MG63 (cell line): ENCODE data around the gene LRRC49. TPM values are rescaled to one million over a fixed set of nuclear protein-coding genes. Genes with fewer than 3 reads are reported as not detected.
A peak's percentile ranks its signal among the peaks of the same experiment; 100 is the strongest.
"Not testable (repeated sequence)": the region's sequence is repeated elsewhere in the genome, so short reads cannot be mapped to it uniquely, and the experiment has no call there.

ENCODE experiments used
- DNase-seq: peaks from one replicate; pipeline ENCODE4 v3.0.0-alpha.2; 2020
- H3K27me3 ChIP-seq: fragments of 250-450 bp; sonication (Bioruptor Pico); 2 replicates; pipeline ENCODE4 v1.5.1; 2020; ENCODE audit warnings: mild to moderate bottlenecking, moderate library complexity
- H3K36me3 ChIP-seq: fragments of 250-450 bp; sonication (Bioruptor Pico); 2 replicates; pipeline ENCODE4 v1.5.1; 2020; ENCODE audit warnings: mild to moderate bottlenecking, moderate library complexity
- H3K4me3 ChIP-seq: fragments of 250-450 bp; sonication (Bioruptor Pico); 2 replicates; pipeline ENCODE4 v1.5.1; 2020; ENCODE audit warnings: mild to moderate bottlenecking, moderate library complexity
- H3K9me3 ChIP-seq: fragments of 250-450 bp; sonication (Bioruptor Pico); 2 replicates; pipeline ENCODE4 v1.5.1; 2020; ENCODE audit warnings: mild to moderate bottlenecking, moderate library complexity
- total RNA-seq: library from RNA; depleted of rRNA; stranded (reverse); fragments of >200 nt; shearing (Covaris generic); gene quantifications from 2 replicates; pipeline ENCODE4 v1.2.3, GENCODE V29; 2014; ENCODE audit warnings: low replicate concordance

Gene LRRC49
- total RNA-seq, 1 experiment from 2014 or later: 8.3 TPM

DNA sequence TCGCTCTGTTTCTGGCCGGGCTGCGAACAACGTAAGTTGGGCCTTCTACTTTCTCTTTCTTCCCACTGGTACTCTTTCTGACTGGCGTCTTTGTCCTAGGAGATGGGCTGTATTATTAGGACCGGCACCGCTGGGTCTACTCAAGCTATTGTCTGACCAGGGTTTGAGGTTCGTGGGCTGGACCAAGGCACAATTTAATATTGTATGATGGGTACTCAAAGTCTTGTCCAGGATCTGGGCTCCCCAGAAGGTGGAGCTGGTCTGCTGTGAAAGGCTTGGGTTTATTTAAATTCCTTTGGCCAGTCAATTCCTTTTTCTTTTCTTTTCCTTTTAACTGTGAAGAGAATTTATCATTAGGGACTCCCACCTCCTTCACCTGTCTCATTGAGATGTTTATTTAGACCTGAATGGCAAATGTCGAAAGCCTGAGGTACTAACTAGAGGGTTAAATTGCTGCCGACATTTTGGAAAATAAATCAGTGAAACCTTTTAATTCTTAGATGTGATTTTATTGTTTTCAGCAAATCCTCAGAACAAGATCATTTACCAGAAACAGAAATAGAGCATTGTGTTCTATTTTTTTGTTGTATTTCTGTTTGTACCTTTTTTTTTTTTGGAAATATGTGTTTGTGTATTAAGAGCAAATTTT, 410 bp downstream of the LRRC49 start:
- peak; percentile 53 for DNase-seq
- Histone ChIP-seq H3K4me3 (peak overlapping the region; percentile 81), H3K9me3 (no peaks in the 10 kb centered on the region), H3K36me3 (peaks cover 4% of the 10 kb centered on the region; the same call in 1 of the 2 replicates), H3K27me3 (no peaks in the 10 kb centered on the region)

- H3K4me3 ChIP-seq: no peak overlapping the region
- DNase-seq: peak; percentile 38
- no peaks in the 10 kb centered on the region for H3K27me3 ChIP-seq
- H3K9me3 ChIP-seq: peaks cover 2% of the 10 kb centered on the region
- peaks cover 10% of the 10 kb centered on the region for H3K36me3 ChIP-seq
These were observed 9.5 kb downstream of the LRRC49 start for GRCh38 chr15:70902107-70902506.

- no peaks in the 10 kb centered on the region for H3K27me3 ChIP-seq
- peaks cover 23% of the 10 kb centered on the region for H3K9me3 ChIP-seq
- H3K4me3 ChIP-seq: no peak overlapping the region
- H3K36me3 ChIP-seq: peaks cover 22% of the 10 kb centered on the region
- peak; percentile 36 for DNase-seq
These were observed 14.2 kb downstream of the LRRC49 start for GRCh38 chr15:70906842-70907241.

DNA sequence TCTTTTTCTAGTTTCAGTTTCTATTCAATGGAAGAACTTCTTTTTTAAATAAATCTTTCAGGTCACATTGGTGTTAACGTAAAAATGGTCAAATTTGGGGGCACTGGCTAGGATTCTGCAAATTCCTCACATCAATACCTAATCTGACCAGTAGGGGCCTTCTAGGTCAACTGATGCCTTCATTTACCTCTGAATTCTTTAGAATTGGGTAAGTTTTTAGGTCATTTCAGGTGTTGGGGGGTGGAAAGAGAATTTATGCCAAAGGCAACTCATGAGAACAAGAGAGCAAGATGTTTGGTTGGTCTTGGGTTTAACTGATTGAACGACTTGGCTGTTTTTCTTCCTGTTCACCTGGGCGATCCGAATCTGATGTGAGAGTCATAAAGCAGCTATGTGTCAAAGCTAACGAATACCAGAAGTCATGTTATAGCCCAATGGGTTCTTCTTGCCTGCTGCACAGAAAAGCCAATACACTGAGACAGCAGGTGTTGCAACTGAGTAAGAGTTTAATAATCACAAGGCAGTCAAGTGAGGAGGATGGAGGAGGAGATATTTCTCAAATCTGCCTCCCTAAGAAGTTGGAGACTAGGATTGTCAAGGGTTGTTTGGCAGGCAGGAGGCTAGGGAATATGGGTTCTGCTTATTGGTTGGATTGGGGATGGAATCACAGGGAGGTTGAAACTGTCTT, 15.3 kb downstream of the LRRC49 start:
- no peak overlapping the region for H3K4me3 ChIP-seq
- no peaks in the 10 kb centered on the region for H3K27me3 ChIP-seq
- H3K9me3 ChIP-seq: peaks cover 23% of the 10 kb centered on the region
- no peak for DNase-seq
- peaks cover 19% of the 10 kb centered on the region for H3K36me3 ChIP-seq

GRCh38 chr15:70910958-70911357, 18.3 kb downstream of the LRRC49 start:
- H3K9me3 ChIP-seq: peaks cover 23% of the 10 kb centered on the region
- no peak for DNase-seq
- no peaks in the 10 kb centered on the region for H3K27me3 ChIP-seq
- peaks cover 16% of the 10 kb centered on the region for H3K36me3 ChIP-seq
- H3K4me3 ChIP-seq: no peak overlapping the region

DNA sequence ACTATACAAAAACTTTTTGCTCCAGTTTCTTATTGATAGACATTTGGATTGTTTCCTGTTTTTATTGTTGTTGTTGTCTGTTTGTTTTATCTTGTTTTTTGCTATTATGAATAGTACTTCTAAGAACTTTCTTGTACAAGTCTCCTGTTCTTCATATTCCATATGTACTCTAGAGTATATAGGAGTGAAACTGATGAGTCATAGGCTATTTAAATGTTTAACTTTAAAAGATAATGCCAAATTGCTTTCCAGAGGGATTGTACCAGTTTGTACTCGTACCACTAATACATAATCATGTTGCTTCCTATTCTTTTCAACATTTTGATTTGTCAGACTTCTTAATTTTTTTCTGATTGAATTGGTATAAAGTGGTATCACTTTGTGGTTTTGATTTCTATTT, 19.6 kb downstream of the LRRC49 start:
- H3K27me3 ChIP-seq: no peaks in the 10 kb centered on the region
- H3K4me3 ChIP-seq: no peak overlapping the region
- H3K9me3 ChIP-seq: peaks cover 20% of the 10 kb centered on the region
- peaks cover 11% of the 10 kb centered on the region for H3K36me3 ChIP-seq
- DNase-seq: no peak

GRCh38 chr15:70916531-70916930, 23.9 kb downstream of the LRRC49 start:
- H3K27me3 ChIP-seq: no peaks in the 10 kb centered on the region
- no peaks in the 10 kb centered on the region for H3K9me3 ChIP-seq
- H3K36me3 ChIP-seq: no peaks in the 10 kb centered on the region
- DNase-seq: no peak
- H3K4me3 ChIP-seq: no peak overlapping the region

DNA sequence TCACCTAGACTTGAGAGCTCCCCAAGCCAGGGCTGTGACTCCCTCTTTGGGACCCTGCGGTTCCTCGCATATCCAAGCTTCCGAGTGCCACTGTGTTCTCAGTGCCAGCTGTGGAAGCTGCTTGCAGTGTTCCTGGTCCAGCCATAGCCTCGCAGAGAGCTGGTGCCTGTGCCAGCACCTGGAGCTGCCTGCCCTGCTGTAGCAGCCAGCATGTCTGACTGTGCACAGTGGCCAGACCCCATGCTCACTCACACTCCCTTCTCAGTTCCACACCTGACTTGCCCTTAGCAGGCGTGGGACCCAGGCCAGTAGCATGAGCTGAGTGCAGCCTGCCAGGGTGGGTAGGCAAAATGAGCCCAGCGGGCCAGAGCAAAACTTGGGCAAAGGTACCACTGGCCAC, 25.3 kb downstream of the LRRC49 start:
- no peaks in the 10 kb centered on the region for H3K36me3 ChIP-seq
- no peak for DNase-seq
- H3K4me3 ChIP-seq: no peak overlapping the region
- no peaks in the 10 kb centered on the region for H3K9me3 ChIP-seq
- H3K27me3 ChIP-seq: no peaks in the 10 kb centered on the region

- no peaks in the 10 kb centered on the region for H3K9me3 ChIP-seq
- H3K4me3 ChIP-seq: no peak overlapping the region
- H3K27me3 ChIP-seq: no peaks in the 10 kb centered on the region
- no peaks in the 10 kb centered on the region for H3K36me3 ChIP-seq
- DNase-seq: no peak
These were observed 28.5 kb downstream of the LRRC49 start for GRCh38 chr15:70920981-70921696.

- no peaks in the 10 kb centered on the region for H3K27me3 ChIP-seq
- H3K36me3 ChIP-seq: no peaks in the 10 kb centered on the region
- H3K4me3 ChIP-seq: no peak overlapping the region
- H3K9me3 ChIP-seq: no peaks in the 10 kb centered on the region
- DNase-seq: no peak
These were observed 29.5 kb downstream of the LRRC49 start for GRCh38 chr15:70922119-70922518.

GRCh38 chr15:70923311-70924080, 30.9 kb downstream of the LRRC49 start:
- no peak overlapping the region for H3K4me3 ChIP-seq
- DNase-seq: no peak
- H3K36me3 ChIP-seq: no peaks in the 10 kb centered on the region
- no peaks in the 10 kb centered on the region for H3K27me3 ChIP-seq
- peaks cover 4% of the 10 kb centered on the region; the same call in 1 of the 2 replicates for H3K9me3 ChIP-seq

- H3K4me3 ChIP-seq, H3K9me3 ChIP-seq, H3K27me3 ChIP-seq, DNase-seq, H3K36me3 ChIP-seq: not testable (repeated sequence)
These were observed 34.3 kb downstream of the LRRC49 start for GRCh38 chr15:70926914-70927313.

GRCh38 chr15:70931821-70932220, 39.2 kb downstream of the LRRC49 start:
- peaks cover 4% of the 10 kb centered on the region for H3K9me3 ChIP-seq
- H3K27me3 ChIP-seq: no peaks in the 10 kb centered on the region
- no peaks in the 10 kb centered on the region for H3K36me3 ChIP-seq
- no peak overlapping the region for H3K4me3 ChIP-seq
- DNase-seq: no peak

DNA sequence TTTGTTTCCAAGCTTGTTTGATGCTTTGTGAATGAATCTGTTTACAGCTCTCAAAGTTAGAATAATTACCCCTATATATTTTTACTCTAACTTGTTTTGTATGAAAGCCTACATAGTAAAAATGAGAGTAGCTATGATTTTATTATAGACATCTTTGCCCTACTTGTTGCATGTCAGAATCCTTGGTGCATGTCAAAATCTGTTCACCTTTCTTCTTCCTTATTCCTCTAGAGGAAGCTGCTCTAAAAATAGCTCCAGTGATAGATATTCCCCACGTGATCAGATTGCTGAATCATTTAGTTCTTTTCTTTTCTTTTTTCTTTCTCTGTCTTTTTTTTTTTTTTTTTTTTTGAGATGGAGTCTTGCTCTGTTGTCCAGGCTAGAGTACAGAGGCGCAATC, 39.8 kb downstream of the LRRC49 start:
- DNase-seq: no peak
- H3K9me3 ChIP-seq: peaks cover 4% of the 10 kb centered on the region
- H3K4me3 ChIP-seq: no peak overlapping the region
- H3K27me3 ChIP-seq: no peaks in the 10 kb centered on the region
- no peaks in the 10 kb centered on the region for H3K36me3 ChIP-seq

GRCh38 chr15:70933411-70933810, 40.8 kb downstream of the LRRC49 start:
- no peaks in the 10 kb centered on the region for H3K27me3 ChIP-seq
- H3K9me3 ChIP-seq: no peaks in the 10 kb centered on the region; the same call in none of the 2 replicates
- DNase-seq: no peak
- H3K36me3 ChIP-seq: no peaks in the 10 kb centered on the region
- no peak overlapping the region for H3K4me3 ChIP-seq

DNA sequence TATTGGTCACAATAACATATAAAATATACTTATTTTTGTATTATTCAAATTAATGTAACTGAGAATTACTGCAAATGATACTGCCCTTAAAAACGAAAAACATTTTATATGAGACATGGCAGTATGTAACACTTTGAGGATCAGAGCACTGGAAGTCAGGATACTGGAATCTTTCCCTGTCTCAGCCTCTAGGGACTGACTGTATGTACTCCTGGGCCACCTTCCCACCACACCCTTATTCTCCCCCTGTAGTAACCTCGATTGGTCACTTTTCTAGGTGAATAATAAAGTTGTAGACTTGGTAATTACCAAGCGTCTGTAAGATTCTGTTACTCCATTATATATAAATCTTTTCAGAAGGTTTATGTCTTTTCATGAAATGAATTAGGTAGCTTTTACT, 43.0 kb downstream of the LRRC49 start:
- DNase-seq: no peak
- Histone ChIP-seq H3K36me3 (no peaks in the 10 kb centered on the region), H3K4me3 (no peak overlapping the region), H3K9me3 (no peaks in the 10 kb centered on the region), H3K27me3 (no peaks in the 10 kb centered on the region)

DNA sequence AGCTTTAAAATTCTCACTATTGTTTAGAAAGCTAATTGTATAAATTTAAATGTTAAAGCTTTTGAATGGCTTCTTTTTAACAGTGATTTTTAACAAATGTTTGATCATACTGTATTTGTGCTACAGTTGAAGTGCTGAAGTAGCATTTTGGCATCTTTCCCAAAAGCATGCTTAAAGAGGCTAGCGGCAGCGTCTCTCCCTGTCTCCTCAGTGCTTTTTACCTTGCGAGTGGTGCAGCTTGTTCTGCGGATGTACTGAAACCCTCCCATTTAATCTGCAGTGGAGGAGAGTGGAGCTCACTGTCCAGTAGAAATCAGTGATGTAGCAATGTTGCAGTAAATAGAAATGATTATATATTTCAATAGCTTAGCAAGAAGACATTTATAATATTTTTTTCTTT, 43.7 kb downstream of the LRRC49 start:
- Histone ChIP-seq H3K27me3 (no peaks in the 10 kb centered on the region), H3K36me3 (no peaks in the 10 kb centered on the region), H3K4me3 (no peak overlapping the region), H3K9me3 (no peaks in the 10 kb centered on the region)
- DNase-seq: no peak
